ENCODE results near the gene SLC8A2.

The SLC8A2 gene

GRCh38 chr19:47458672-47459071 lies 13.0 kb downstream of the SLC8A2 start:
- no peak for DNase-seq

GRCh38 chr19:47456721-47457474 lies 14.8 kb downstream of the SLC8A2 start:
- DNase-seq = no peak

- DNase-seq = no peak
Observed at GRCh38 chr19:47450478-47450877, 21.2 kb downstream of the SLC8A2 start.

DNA sequence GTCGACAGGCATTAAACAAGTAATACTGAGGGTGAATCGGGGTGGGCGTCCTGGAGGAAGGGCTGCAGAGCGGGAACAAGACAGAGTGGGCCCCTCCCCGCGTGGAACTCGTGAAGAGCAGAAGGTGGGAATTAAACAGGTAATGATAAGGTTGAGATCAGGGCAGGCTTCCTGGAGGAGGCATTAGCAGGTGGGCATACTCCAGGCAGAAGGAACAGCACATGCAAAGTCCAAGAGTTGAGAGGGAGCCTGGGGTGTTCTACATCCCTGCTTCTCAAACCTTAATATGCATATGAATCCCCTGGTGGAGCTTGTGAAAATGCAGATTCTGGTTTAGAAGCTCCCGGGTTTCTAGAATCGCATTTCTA lies 23.3 kb downstream of the SLC8A2 start:
- DNase-seq = no peak

DNA sequence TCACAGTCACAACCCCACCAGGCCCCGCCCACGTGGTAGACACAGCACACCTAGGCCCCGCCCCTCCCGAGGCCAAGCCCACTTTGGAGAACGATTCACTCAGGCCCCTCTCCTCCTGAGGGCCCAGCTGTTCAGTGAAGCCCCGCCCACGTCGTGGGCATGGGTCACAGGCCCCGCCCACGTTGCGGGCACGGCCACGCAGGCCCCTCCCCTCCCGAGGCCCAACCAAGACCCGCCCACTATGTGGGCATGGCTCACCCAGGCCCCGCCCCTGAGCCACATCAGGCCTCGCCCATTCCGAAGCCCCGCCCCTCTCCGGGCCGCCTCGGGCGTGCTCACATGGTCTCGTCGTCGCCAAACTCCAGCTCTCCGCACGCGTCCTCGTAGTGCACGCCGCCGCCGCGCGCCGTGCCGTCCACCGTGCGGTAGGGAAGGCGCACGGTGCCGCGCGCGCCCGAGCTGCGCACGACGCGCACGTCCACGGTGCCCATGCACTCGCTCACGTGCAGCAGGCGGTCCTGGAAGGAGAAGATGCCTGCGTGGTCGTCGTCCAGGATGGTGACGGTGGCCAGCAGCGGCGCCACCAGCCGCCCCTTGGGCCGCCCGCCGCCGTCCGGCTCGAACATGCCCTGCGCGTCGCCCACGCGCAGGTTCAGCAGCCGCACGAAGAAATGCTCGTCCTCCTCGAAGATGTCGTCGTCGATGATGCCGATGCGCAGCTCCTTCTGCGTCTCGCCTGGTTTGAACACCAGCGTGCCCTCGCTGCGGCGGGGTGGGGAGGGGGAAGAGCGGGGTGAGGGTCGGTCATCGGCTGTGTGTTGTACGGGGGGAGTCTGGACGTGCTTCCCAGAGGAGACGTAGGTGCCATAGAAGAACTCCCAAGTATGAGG lies 24.0 kb downstream of the SLC8A2 start:
- DNase-seq = peak; percentile 90

DNA sequence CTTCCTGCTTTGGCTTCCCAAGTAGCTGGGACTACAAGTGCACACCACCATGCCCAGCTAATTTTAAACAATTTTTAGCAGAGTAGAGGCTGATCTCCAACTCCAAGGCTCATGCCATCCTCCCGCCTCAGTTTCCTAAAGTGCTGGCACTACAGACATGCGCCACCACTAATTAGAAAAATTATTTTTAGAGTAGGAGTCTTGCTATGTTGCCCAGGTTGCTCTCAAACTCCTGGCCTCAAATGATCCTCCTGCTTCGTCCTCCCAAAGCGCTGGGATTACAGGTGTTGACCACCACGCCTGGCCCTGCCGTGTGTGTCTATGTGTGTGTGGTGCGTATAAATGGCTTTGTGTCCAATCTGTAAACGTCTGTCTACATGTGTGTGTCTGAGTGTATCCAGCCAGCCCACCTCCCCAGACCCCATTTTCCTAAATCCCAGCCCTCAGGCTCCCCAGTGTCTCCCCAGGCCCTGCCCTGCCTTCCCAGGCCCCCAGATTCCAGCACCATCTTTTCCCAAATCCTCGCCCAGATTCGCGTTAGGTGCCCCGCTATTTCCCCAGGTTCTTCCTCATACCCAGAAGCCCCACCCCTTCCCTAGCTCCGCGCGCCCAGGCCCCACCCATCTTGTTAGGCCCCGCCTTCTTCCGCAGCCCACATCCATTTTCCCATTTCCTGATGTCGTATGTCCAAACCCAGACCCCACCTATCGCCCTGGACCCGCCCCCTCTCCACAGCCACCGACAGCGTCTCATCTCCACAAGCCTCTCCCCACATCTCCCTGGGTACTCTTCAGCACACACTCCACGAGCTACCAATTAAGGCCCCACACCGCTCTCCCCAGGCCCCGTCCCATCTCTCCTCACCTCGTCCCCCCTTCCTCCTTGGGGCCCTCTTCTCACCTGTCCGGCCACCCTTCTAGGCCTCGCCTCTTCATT lies 24.9 kb downstream of the SLC8A2 start:
- DNase-seq = peak; percentile 86

DNA sequence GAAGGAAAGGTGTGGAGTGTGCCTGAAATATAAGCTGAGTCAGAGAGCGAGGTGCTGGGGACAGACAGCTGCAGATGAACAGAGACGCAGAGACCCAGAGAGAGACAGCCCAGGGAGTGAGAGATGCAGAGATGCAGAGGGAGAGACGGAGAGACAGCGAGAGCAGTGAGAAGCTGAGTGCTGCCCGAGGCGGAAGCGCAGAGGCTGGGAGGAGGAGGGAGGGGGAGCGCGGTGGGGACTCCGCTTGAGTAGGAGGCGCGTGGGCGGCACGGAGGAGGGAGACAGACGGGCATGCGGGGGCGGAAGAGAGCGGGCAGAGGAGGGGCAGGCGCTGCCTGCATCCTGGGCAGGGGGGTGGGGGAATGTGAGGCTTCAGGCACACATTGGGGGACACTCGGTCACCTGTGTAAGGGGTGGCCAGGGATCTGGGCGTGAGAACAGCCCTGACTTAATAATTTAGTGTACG lies 25.7 kb downstream of the SLC8A2 start:
- peak; percentile 94 for DNase-seq

GRCh38 chr19:47445527-47445926 lies 26.2 kb downstream of the SLC8A2 start:
- peak; percentile 92 for DNase-seq

DNA sequence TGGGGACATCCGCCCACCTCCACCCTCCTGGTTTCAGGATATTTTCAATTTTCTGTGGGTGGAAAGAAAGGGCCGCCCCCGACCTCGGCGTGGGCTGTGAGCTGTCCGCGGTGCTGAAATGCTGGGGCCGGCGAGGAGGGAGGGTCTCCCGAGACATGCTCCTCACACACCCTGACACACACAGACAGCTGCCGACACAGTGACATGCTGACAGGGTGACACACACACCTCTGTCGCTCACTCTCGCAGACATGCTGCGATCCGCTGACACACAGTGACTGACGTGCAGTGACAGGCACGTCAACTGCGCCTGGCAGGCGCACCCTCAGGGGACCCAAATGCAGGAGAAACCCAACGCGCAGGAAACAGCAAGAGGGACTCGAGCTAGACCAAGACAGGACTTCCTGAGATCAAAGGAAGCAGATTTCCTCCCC lies 27.3 kb downstream of the SLC8A2 start:
- DNase-seq = peak; percentile 43

DNA sequence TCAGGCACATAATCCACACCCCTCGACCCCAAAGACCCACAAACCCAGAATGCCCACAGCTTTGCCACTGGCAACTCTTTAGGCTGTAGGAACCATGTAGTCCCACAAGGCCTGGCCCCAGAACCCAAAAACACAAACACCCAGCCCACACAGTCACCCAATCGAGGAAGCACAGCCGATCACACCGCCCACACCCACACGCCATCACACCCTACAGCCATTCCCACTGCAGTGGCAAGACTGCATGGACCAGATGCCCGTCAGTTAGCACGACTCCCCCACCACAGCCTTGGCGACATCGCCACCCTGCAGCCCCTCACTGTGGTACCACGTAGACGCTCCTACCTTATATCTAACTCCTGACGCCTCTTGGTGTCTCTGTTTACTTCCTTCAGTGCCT lies 28.4 kb downstream of the SLC8A2 start:
- no peak for DNase-seq

DNA sequence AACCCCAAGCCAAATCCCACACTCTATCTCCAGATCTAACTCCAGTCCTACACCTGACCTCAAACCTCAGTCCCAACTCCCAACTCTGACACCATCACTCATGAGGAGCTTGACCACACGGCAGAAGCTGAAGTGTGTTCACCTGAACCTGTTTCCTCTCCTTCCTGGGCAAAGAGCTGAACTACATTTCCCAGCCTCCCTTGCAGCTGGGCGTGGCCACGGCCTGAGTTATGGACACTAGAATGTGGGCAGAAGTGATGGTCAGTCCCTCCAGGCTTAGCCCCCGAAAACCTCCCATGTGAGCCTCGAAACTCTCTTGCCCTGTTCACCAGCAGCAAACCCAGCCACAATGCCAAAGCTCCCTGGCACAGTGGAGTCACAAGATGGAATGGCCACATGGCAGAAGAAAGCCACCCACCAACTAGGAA lies 32.9 kb downstream of the SLC8A2 start:
- peak; percentile 12 for DNase-seq

- no peak for DNase-seq
Observed at GRCh38 chr19:47437500-47437899, 34.2 kb downstream of the SLC8A2 start.

GRCh38 chr19:47436712-47437401 lies 34.8 kb downstream of the SLC8A2 start:
- DNase-seq = peak; percentile 85

DNA sequence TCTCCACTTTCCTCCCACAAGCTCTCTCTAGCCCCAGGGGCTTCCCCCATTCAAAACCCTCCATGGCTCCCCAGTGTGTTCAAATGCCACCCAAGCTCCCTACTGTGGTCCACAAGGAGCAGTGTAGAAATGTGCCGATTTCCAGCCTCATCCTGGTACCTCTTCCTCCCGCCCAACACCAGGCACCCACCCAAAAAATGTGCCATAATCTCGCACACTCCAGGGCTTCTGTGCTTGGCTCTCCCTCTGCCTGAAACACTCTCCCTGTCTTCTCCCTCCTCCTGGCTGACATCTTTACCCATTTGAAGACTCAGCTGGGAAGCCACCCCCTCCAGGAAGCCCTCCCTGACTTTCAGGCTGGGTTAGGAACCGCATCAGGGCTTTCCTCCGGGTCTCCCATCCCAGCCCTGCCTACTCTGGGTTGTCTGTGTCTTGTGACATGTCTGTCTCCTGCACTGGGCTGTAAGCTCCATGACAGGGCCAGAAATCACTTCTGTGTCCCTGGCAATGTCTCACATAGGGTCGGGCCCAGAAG lies 35.7 kb downstream of the SLC8A2 start:
- DNase-seq = no peak

GRCh38 chr19:47435196-47435595 lies 36.5 kb downstream of the SLC8A2 start:
- DNase-seq = no peak

GRCh38 chr19:47434088-47434487 lies 37.6 kb downstream of the SLC8A2 start:
- no peak for DNase-seq

DNA sequence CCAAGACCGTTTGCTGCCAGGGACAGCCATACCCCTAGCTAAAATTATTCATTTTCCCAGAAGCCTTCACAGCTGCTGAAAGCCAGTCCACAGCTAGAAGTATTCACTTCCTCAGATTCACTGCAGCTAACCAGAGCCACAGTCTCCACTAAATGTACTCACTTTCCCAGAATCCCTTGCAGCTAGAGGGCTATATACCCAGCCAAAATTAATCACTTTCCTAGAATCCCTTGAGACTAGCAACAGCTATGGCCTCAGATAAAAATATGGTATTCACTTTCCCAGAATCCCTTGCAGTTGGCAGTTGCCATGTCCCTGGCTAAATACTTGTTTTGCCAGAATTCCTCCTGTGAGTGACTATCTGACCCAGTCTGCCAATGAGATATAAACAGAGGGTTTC lies 38.6 kb downstream of the SLC8A2 start:
- no peak for DNase-seq

GRCh38 chr19:47432499-47432898 lies 39.2 kb downstream of the SLC8A2 start:
- DNase-seq = no peak

DNA sequence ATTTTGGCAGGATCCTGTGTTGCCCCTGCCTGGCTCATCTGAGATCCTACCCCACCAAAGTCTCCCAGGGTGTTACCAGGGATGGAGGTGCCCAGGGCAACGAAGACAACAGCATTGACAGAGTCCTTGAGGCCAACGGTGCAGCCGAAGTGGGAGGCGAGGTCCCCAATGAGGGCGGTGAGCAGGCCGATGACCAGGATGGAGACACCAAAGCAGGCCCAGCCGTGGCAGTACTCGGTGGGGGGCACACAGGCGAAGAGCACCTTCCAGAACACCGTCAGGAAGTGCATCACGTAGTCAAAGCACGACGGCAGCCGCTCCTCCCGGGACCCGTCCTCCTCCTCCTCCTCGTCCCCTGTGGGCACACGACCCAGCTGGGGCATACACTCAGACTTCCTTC lies 39.6 kb downstream of the SLC8A2 start:
- DNase-seq = no peak

DNA sequence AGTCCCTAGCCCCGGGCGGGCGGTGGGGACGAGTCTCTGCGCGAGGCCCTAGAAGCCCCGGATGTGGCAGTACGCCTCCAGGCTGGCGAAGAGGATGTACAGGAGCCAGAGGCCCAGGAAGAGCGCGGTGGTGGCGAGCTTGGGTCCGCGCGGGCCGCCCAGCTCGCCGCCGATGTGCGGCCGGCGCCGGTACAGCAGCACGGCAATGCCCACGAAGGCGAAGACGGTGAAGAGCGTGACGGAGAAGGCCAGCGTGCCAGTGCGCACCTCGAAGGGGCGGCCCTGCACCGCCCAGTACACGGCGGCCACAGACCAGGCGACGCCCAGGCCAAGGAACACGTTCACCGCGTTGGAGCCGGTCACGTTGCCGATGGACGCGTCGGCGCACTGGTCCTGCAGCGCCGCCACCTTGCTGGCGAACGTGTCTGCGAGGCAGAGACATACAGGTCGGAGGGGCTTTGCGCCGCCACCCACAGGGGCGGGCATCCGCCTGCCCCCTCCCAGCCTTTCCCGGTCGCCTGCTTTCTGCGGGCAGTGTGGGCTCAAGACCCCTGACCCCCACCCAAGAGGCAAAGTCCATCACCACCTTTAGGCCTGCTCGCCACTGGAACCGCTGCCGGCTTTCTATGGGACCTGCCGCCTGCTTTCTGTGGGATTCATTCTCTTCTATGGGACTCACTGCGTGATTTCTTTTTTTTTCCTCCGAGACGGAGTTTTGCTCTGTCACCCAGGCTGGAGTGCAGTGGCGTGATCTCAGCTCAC lies 41.5 kb downstream of the SLC8A2 start:
- DNase-seq = peak; percentile 52

DNA sequence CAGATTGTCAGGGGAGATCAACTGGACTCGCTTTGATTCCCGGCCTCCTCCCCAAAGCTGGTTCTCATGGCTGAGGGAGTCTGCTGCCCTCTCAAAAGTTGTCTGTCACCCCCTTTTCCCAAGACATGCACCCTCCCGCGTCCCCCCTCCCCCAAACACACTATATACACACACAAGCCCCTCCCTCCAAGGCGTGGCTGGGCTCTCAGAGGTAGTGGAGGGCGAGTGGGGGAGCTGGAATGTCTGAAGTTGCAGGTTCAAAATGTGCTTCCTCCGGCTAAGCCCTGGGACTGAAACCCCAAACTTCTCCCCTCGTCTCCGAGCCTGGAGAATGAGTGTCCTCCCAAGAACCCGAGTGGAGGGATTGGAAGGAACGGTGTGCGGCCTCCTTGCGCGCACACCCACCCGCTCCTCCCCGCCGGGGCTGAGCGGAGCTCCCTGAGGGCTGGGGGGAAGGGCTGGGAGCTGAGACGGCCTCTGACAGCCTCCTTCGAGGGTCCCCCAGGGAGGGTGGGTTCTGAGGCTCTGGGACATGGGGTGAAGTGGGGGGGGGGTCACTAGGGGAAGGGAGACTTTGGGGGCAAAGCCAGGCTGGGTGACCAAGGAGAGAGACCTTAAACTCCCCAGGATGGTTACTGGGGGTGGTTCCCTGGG lies 42.4 kb downstream of the SLC8A2 start:
- DNase-seq = no peak

All from NCI-H69 (cell line).